Gastroesophageal sphincter (tissue), 3 donors: Measurements from ENCODE around the gene FANCI.

Experiments used
- CTCF ChIP-seq, 4 experiments: fragments of 200-600 bp in 2 of 4; fragments of 450-650 bp in 2 of 4; sonication (generic) in 1 of 4; IDR thresholded peaks; one replicate each; pipeline ENCODE4 v1.5.1; 2017 to 2019; ENCODE audit warnings: antibody characterized with exemption in 4 of 4, mild to moderate bottlenecking in 2 of 4, moderate library complexity in 2 of 4
- POLR2A ChIP-seq, 2 donors: fragments of 450-650 bp; IDR thresholded peaks; one replicate each; pipeline ENCODE4 v1.6.1; 2017; ENCODE audit warnings: antibody characterized with exemption in 2 of 2, mild to moderate bottlenecking in 2 of 2, moderate library complexity in 1 of 2

GRCh38 chr15:89199746-89200145 lies 44.0 kb upstream of the FANCI start:
- TF ChIP-seq POLR2A (IDR thresholded peaks at IDR 0.05), result no peak
- TF ChIP-seq CTCF (IDR thresholded peaks at IDR 0.05), result no peak
